NCI-H1417 treated with DMSO at 0.1 percent for 48 hours (cell line): ENCODE results near the gene SLC19A1.

Experiments
- DNase-seq: peaks from one replicate; lab custom pipeline; 2025; lab: John Stamatoyannopoulos, UW

SLC19A1 gene

GRCh38 chr21:45558044-45558721 is 15.9 kb upstream of the SLC19A1 start:
- no peak for DNase-seq

DNA sequence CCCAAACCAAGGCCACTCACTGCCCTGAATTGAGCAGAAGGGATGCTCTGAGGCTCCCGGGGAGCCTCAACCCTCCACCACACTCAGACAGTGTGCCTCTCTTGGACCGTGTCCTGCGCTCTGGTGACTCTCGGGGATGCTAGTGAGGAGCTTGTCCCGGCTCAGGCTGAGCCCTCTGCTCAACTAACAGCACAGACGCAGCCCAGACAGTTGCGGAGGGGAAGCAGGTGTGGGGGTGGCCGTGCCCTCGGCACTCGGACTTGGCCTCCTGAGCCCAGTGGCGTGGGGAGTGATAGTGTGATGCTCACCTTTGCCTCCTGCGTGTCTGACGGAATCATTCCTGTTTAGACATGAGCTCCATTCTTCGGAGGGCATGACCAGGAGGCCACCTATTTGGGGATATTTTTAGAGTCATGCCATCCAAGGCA is 15.4 kb upstream of the SLC19A1 start:
- DNase-seq, result no peak

- no peak for DNase-seq
Measured at GRCh38 chr21:45556645-45557615, 14.7 kb upstream of the SLC19A1 start.

DNA sequence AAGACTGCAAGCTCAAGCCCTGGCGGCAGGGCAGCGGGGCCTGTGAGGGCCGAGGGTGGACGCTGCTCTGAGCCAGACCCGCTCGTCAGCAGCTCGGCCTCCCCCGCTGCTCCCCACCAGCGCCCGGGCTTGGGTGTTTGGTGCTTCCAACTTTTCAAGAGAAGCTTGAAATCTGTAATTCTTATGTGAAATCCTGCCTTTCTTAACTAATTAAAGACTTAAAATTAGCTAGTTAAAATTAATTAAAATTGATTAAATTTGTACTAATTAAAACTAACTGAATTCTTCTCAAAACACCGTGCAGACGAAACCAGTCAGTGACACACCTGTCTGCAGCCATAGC is 14.0 kb upstream of the SLC19A1 start:
- DNase-seq, result no peak

- DNase-seq, result peak; percentile 40
Measured at GRCh38 chr21:45555557-45556301, 13.5 kb upstream of the SLC19A1 start.

- no peak for DNase-seq
Measured at GRCh38 chr21:45555251-45555556, 13.0 kb upstream of the SLC19A1 start.

DNA sequence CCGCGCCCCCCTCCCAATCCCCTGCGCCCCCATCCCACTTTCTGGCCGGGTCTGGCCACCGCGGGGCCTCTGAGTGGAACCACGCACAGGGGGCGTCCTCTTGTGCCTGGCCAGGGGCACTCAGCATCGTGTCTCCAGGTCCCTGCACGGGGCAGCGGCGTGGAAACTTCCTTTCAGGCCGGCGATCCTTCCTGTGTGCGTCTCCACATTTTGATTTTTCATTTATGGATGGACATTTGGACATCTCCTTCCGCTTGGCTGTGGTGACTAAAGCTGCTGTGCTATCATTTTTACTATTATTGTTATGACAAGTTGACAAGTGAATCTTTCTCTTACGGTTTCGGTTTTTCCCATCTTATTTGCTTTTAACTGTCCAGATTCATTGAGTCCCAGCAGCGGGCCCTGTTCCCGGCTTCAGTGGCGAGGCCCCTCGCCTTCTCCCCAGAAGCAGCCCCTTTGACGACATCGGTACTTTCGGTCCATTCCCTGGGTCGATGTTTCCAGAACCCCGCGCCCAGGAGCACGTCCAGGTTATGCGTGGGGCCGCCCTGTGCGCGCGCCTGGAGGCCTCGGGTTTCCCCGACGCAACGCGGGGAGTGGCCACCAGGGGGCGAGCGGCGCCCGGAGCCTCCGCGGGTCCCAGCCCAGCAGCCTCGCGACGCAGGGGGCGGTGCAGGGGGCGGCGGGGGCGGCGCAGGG is 12.4 kb upstream of the SLC19A1 start:
- DNase-seq, result peak; percentile 28

DNA sequence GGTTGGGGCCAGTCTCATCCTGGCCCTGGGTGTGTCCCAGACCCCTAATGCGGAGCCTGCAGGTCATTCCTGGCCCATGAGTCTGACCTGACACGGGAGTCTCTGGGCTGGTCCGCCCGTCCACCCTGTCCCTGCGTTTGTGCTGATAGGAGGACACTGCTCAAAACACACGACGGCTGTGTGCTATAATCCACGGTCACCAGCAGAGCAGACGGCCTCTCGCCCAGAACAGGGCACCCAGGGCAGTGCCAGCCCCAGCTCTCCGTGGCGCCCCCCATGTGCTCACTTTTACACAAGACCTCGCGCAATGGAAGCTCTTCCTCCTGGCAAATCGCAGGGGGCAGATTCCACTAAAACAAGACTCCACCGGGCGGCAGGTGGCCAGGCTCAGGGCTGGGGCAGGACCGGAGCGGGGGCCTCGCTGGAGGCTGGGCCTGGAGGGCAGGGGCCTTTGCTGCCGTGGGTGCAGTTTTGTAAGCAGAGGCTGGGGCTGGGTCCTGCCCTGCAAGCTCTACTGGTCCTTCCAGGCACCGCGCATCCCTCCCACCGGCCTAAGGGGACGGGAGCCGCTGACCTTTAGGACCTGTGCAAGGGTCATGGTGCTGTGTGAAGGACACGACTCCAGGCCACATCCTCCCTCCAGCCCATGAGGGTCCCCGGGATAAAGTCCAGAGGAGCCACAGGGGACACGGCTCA is 10.6 kb upstream of the SLC19A1 start:
- DNase-seq, result no peak

DNA sequence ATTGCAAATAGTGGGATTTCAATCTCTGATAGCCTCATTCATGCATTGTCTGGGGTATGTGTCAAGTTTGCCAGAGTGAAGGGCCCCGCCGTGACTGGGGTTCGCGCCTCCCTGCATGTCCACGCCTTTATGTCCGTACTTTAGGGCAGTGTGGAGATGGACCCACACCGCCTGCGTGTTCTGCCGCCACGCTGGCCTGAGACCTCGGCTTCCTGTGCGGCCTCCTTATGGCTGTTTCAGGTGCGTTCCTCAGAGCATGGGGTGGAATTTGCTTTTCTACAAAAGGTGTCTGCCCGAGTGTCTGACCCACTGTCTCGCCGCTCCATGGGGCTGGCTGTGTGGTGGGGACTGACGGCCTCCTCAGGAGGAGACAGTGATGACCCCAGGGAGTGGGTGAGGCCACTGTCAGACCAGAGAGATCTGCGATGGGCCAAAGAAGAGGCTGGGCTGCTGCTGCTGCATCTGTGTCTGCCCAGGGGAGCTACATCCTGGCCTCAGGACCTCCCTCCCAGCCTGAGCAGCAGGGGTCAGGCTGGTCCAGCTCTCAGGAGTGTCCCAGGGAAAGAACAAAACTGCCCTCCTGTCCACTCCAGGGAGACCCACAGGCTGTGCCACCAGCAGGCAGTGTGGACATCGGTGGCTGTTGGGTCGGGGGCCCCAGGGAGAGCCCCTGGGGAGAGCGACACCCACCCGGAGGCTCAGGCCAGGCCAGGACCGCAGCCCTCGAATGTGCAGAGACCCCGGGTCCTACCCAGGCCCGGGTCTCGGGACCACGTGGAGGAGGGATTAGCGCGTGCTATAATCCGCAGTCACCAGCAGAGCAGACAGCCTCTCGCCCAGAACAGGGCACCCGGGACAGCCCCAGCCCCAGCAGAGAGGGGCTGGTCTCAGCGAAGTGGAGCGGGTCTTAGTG is 9.8 kb upstream of the SLC19A1 start:
- DNase-seq, result no peak

DNA sequence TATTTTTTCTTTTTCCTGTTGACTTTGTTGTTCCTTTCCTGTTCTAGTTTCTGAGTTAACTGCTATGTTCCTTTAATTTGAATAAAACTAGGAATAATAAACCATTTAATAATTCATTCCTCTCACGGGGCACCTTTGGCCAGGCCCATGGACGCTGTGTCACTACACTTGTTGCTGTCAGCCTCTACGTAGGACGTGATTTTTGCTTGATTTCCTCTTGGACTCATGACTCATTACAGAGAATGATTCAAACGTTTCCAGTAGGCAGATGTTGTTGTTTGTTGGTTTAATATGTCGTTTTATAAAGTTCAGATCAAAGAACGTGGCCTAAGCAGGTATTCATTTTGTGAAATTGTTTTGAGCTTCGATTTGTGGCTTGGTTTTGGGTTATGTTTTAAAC is 9.1 kb upstream of the SLC19A1 start:
- no peak for DNase-seq

DNA sequence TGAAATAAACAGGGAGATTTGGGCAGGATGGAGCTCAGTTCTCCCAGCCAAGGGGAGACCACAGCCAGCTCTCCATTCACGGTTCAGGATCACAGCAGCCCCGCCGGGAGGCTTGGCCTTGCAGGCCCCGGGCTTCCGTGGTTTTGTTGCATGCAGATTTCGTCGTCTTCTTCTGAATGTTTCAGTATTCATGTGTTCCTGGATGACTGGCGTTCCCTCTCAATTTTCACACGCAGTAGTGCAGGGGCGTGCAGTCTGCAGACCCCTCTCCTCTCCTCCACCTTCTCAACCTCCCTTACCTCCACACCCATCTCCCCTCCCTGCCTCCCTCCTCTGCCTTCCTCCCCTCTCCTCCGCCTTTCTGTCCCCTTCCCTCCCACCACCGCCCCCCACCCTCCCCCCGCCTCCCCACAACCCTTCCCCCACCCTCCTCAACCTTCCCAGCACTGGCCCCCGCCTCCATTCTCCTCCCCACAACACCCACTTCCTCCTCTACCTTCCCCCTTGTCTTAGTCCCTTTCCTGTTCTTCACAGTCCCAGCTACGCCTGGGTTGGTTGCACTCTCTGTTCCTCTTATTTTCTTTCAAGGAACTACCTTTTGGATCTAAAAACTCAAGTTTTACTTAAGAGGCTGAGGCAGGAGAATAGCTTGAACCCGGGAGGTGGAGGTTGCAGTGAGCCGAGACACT is 8.4 kb upstream of the SLC19A1 start:
- no peak for DNase-seq

- no peak for DNase-seq
Measured at GRCh38 chr21:45549626-45550463, 7.6 kb upstream of the SLC19A1 start.

DNA sequence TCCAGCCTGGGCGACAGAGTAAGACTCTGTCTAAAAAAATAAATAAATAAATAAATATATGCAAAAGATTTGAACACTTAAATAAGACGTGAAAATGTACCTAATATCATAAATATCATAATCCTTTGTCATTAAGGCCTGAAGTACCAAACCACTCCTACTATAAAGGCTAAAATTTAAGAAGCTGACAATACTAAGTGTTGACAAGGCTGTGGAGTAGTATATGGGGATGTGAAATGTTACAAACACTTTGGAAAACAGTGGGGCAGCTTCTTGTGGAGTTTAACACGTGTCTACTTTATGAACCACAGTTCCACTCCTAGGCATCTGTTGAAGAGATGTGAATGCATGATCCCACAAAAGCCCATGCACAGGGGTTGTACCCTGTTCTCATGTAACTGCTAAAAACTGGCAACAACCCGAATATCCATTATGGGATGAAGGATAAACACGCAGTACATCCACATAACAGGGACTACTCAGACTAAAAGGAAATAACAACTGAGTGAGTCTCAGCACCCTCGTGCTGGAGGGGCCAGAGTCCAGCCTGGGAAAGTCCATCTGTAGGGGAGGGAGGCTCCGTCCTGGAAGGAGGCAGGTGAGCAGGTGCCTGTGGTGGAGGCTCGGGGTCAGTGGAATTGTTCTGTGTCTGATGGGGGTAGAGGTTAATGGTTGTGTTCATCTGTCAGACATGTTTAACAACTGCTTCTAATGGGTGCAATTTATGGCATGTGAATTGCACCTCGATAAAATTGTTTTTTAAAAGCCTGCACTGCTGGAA is 6.7 kb upstream of the SLC19A1 start:
- no peak for DNase-seq

GRCh38 chr21:45547545-45547900 is 5.3 kb upstream of the SLC19A1 start:
- DNase-seq, result no peak

DNA sequence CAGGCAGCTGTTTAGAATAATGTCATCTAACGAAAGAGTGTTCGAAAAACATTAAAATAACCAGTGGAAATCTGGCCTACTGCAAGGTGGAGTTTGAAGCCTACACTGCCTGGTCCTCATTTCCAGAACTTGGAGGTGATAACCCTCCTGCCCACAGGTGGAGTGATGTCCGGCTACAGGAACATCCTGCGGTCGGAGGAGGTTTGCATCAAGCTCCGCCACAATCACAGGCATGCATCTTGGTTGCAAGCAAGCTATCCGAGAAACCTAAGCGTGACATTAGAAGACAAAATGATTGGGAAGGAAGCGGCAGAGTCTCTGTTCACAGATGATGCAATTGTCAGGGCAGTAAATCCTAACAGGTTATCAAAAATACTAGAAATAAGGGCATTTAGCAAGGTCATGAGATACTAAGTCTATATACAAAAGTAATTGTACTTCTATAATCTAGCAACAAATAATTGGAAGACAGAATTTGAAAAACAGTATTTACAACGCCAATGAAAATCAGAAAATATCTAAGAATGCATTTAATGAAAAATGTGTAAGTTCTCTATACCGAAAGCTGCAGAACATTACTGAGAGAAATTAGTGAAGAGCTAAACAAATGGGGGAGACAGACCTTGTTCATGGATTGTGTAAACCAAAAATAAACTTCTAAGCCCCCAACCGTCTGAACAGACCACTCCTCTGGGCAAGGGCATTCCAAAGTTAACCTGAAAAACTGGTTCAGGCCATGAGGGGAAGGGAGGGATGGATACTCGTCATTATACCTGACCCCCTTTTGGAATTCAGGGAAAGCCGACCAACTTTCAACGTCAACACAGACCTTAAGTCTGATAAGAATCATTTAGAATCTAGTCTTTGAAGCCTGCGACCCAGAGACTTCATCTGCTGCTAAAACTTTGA is 4.7 kb upstream of the SLC19A1 start:
- no peak for DNase-seq

DNA sequence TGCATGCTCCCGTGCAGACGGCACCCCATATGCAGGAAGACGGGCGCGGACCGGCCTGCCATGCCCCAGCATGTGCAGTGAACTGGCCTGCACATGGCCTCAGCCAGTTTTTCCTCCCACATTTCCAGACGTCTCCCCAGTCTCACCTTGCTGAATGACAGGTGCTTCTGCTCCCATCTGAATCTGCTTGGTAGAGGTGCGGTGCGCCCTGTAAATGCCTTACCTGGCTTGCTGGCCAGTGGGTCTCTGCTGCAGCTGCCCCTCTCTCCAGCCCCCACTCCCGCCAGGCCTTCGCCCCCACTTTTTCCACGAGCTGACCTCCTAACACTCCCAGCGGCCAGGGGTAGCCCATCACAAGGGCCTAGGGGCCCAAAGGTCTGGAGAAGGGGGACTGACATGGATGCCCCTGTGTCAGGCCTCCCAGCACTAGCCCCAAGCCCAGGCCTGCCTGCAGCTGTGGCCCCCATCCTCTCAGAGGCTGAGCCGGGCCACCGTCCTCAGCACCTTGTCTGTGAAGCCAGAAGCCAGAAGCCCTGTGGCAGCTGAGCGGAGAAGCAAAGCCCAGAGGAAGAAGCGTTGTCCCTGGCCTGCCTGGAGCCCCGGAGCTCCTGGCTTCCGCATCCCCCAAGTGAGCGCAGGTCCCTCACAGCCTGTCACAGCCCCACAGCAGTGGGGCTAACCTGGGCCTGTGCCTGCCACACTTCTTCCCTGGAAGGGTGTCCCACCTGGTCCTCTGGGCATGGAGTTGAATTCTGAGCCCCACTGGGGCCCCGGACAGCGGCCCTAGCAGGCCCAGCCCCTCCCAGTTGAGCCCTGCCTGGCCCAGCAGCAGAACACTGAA is 3.7 kb upstream of the SLC19A1 start:
- no peak for DNase-seq
